NCI-H748 (cell line): ENCODE data around the gene BAIAP2L1.

Experiments used
- DNase-seq: peaks from one replicate; lab custom pipeline; 2025; ENCODE audit not compliant: unreplicated experiment; lab: John Stamatoyannopoulos, UW

BAIAP2L1 gene

DNA sequence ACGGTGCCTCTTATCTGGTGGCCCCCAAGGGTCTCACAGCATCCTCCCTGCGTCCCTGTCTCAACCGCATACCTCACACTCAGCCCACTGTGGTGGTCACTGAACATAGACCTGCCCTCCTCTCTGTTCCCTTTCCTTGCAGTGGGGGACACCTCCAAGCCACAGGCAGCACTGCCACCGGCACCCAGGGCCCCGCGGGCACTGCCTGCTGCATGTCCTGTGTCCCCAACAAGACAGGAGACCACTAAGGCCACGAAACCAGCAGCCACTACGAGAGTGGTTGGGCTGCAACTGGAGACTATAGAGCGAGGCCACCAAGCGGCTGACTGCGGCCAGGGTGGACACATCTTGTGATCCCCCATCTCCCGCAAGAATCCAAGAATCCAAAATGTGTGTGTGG, 104.1 kb downstream of the BAIAP2L1 start:
- DNase-seq: no peak

DNA sequence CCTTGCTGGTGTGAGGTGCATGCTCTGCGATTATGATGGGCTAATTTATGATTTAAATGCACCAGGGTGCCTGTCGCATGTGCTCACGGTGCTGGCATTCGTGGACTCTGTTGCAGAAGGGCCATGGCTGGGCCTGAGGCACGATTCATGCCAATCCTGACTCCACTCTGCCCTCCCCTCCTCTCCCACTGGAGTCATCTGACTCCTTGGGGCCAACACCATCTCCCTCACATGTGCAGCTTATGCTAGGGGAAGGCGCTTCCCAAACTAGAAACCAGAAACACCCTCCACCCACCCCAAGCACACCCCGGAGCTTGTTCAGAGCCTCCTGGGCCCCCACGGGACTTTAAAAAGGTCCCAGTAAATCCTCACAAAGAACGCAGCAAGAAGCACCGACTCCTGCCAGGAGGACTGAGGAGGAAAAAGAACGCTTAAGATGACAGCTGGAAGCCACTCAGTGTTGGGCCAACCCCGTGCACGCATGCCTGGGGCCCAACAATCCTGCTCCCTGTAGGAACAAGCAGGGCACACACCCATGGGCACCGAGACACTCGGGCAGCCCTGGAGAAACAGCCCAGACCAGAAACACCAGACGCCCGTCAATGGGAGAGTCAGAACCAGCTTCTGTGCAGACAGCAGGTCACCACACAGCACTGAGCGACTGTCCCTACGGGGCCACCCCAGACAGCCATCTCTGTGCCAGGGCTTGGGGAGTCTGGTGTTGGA, 105.3 kb downstream of the BAIAP2L1 start:
- no peak for DNase-seq

DNA sequence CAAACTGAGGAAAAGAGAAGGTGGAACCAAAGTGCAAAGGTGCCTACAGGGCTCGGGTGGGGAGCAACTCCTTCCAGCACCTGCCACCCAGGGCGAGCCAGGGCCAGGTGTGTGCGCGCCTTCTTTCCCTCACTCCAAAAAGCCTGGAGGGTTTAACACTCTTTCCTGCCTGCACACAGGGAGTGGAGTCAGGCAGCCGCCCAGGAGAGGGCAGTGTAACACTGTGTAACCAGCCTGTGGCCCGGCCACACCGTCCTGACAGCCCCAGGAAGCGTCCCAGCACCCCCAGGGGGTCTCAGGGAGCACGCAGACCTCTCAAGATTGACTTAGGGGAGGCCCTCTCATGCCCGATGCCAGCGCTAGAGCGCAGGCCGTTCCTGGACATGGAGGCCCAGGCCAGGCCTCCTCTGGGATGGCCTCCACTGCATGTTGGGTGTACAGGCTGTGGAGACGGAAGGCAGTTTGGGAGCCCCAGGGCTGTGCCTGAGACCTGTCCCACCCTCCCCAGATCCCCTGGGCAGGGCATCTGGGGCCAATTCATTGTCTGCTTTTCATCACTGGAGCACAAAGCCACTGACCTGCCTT, 106.0 kb downstream of the BAIAP2L1 start:
- peak; percentile 70 for DNase-seq

DNA sequence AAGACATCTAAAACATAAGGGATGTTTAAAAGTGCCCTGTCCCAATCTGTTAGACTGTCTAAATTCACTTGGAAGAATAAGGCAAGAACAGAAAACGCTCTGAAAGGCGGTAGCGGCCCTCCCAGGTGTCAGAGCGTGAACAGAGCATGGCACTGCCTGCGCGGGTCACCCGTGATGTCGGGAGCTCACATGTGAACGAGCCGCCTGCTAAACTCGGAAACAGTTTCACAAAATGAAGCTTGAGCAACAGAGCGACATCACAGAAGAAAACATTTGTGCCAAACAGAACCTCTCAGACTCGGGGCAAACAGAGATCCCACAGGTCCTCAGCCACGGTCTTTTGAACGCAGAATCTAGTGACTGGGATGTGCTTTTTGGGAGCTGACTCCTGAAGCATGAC, 106.6 kb downstream of the BAIAP2L1 start:
- DNase-seq: no peak

DNA sequence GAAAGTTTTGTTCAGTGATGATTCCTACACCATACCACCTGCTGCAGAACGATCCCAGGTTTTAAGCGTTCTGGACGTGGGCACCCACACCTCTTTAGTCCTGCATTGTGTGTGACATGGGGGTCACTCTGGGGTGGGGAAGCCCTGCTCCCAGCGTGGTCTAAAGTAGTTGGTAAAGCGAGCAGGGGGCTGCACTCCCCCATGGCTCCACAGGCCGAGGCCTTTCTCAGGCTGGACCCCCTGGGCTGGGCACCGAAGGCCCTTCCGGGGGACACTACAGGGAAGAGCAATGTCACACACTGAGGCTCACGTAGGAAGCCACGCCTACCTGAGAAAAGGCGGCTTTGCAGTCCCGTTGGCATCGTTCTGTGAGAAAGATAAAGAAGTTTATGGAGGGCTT, 107.1 kb downstream of the BAIAP2L1 start:
- DNase-seq: no peak

DNA sequence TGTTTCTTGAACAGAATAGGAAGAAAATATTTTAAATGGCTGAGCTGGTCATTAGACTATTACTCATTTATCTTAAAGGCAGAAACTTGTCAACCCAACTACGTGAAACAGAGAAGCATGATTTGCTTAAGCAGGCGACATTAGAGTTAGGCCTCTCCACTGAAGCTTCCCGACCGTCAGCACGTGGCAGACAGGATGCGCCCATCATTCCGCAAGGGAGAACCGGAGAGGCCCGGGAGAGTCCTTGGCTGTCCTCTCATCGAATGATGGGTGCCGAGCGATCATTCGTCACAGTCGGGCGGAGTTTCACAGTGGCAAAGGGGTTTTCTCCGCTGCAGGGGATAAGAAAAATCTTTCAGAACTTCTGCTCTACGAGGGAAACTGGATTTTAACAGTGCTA, 107.6 kb downstream of the BAIAP2L1 start:
- no peak for DNase-seq

DNA sequence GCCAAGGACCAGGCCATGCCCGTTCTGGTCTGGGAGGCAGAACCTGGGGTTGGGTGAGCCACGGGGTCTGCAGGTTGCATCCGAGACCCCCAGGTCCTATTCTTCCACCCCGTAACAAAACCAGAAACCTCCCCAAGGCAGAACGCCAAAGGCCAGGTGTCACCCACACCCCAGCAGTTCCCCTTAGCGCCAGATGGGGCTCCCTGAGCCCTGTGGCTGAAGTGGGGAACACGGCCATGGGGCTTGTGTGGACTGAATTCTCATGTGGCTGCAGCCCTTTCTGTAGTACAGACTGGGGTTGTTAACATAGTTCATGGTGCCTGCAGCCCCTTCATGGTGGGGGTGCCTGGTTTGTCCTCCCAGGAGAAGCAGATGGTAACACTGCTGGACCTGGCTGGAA, 109.2 kb downstream of the BAIAP2L1 start:
- DNase-seq: no peak

DNA sequence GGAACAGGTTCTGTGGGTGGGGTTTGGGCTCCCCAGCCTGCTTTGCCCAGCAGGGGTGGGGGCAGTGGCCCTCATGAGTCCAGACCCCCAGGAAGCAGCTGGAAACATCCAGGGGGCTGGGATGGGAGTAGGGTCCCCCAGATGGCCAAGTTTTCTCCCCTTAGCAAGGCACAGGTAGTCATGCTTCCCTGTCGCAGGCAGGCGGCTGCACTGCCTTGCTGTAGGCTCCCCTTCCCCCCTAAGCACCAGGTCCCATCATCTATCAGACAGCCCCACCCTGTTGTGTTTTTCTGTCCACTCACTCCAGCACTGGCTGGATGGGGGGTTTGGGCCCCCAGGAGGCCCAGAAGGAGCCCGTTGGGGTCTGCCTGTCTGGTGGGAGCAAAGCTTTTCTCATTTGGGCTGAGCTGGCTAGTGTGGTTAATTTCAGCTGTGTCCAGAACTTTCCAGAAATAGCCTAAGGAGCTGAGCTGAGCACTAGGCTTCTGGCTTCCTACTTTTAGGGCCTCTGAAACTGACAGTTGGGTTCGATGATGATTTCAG, 111.5 kb downstream of the BAIAP2L1 start:
- DNase-seq: no peak

DNA sequence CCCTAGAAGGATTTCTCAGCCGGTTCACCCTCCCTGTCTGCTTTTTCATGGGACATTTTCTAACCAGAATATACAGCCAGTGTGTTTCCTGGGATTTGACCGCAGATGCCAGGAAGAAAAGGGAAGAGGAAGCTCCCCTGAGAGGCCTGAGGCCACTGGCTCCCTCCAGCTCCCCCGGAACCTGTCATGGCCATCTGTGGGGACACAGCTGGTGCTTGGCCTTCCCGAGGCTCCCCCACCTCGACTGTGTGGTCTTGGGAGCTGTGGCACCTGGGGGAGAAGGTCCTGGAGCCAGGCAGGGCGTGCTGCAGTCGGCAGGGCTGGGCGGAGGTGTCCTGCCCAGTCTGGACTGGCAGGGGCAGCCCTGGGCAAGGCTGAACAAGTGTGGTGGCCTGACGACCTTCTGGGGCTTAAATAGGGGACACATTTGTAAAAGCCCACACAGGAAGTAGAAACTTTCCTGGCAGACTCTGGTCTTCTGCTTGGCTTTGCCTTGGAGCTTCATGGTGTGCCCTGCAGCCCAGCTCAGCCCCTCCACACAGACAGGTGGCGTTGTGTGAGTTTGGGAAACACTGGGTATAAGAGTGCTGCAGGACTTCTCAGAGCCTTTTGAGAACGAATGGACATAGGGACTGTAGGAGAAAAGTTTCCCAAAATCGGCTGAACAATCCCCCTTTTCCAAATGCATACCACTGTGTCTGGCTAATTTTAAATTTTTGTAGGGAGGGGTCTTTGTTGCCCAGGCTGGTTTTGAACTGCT, 112.6 kb downstream of the BAIAP2L1 start:
- no peak for DNase-seq

DNA sequence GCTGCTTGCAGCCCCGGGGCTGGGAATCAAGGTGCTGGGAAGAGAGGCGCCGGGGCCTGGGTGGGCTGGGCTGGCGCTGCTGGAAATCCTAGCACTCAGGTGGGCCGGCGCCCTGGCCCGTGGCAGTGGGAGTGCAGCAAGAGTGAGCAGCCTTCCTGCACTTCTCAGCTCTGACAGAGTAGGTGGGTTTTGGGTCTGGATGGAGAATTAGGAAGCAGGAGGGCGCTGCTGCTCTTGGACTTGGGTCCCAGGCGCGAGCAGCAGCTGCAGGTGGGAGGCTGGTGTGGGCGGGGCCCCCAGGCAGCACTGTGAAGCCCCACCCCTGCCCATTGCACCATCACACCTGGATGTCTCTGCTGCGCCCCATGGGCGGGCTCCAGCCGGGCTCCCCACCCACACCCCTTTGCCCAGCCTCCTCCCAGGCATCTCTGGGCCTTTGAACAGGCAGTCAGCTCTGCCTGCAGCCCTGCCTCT, 113.4 kb downstream of the BAIAP2L1 start:
- DNase-seq: peak; percentile 82

DNA sequence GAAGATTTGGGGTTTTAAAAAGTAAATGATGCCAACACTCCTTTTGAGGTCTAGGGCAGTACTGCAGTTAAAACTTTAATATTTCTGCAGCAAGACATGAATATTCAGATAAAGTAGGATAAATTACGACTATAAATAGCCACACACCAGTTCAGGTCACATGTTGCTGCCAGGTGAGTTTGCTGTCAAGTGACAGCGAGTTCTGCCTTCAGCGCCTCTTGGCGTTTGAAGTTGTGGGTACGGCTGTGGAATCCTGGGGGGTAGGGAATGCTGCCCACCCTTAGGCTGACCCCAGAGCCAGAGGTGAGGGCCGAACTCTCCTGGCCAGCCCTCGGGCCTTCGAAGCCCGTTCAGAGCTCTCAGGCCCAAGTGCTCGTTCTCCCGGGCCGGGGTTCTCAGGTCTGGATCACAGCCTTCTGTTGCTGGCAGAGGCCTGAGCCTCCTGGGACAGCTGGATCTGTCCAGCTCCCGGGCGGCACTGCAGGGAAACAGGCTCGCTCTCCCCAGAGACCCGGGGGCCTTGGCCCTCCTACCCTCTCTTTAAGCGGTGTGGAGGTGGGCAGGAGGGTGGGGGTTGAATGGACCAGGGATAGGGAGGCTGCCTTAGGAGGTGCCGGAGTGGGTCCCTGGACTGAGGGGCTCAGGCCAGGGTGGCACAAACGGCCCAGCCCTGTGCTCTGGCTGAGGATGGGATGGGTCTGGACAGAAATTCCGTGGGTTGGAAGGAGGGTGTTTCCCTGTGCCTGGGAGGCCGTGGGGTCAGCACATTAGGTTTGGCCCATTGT, 114.0 kb downstream of the BAIAP2L1 start:
- no peak for DNase-seq

DNA sequence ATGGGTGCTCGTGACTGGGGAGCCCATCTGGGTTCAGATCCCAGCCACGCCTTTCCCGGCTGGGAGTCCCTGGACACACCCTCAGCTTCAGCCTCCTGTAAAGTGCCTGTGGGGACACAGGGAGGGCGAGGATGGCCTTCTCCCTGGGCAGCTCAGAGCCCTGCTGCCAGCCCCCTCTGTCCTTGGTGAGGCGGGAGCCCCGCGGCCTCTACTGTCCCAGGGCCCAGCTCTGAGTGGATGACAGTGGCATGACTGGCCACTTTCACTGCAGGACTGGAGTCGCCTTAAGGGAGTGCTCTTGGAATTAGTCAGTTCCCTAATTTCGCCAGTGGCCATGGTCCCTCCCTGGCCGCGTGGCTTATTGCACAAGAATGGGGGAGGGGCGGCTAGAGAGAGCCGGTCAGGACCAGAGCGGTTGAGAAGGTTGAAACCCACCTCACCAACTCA, 114.8 kb downstream of the BAIAP2L1 start:
- no peak for DNase-seq

DNA sequence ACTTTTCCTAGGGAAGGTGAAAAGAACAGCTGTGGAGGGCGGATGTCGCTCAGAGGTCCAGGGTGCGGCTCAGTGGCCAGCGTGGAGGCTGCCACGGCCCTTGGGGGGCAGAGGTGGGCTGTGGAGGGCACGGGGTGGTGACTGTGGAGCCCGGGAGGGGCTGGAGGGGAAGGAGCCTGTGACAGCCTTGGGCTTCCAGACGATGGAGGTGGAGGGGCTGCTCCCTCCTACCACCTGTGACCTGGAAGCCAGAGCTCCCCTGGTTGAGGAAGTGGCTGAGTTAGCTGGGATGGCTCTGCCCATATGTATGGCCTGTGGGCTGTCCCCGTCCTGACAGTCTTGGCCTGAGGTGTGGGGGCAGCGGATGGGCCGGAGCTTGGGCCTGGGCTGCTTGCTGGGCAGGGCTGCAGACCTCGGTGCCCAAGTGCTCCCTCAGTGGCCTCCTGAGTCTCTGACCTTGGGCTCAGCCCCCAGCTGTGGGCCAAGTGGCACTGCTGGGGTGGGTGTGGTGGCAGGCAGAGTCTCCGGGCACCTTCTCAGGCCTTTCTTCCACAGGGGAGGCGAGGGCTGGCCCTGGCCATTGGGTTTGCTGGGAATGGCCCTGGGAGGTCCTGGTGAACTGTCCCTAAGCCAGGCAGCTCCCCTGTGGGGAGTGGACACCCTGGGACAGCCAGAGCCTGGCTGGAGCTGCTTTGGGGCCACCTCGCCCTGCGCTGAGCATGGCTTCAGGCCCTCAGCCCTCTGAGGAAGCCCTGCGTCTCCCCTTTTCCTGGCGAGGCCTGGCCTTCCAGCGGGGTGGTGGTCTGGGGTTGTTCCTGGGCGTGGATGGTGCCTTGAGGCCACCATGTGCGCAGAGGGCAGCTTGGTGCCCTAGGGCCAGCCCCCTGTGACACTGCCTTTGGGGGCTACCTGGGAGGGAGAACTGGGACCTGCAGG, 115.5 kb downstream of the BAIAP2L1 start:
- DNase-seq: no peak

DNA sequence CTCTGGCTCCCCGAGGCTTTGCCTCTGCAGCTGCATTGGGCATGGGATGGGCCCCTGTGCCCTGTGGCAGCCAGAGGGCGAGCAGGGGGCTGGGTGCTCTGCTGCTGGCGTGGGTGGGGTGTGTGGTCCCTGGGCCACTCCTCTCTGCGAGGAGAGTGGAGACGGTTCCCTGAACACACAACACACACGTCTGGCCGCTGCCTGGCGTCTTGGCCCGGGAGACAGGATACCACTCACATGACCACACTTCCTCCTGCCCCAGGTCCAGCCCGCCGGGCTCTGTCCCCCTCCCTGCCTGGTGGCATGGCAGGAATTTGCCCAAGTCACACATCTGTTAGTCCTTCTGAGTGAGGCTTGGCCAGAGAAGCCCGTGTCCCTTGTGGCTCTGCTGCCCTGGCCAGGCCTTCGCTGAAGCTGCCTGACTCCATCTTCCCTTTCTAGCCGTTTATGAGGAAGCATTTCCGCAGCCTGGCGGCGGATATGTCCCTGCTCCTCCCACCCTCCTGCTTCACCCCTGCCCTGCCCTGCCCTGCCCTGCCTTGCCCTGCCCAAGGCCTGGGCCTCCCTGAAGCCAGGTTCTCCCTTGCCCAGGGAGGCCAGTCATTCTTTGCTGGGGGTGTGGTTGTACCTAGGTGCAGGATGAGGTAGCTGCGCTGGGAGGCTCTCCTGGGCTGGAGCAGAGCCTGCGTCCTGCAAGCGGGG, 116.4 kb downstream of the BAIAP2L1 start:
- DNase-seq: no peak

DNA sequence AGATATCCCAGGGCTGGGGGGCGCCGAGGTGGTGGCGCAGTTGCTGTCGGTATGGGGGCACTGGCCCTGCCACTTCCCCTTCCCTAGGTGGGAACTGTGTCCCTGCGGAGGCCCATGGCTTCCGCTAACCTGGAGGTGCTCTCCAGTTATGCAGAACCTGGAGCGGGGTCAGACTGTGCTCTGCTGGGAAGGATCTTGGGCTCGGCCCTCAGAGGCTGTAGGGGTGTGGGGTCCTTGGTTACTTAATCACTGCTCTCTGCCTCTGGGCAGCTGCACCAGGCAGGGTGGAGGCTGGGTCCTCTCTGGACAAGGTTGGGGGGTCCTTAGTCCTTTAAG, 117.0 kb downstream of the BAIAP2L1 start:
- no peak for DNase-seq

DNA sequence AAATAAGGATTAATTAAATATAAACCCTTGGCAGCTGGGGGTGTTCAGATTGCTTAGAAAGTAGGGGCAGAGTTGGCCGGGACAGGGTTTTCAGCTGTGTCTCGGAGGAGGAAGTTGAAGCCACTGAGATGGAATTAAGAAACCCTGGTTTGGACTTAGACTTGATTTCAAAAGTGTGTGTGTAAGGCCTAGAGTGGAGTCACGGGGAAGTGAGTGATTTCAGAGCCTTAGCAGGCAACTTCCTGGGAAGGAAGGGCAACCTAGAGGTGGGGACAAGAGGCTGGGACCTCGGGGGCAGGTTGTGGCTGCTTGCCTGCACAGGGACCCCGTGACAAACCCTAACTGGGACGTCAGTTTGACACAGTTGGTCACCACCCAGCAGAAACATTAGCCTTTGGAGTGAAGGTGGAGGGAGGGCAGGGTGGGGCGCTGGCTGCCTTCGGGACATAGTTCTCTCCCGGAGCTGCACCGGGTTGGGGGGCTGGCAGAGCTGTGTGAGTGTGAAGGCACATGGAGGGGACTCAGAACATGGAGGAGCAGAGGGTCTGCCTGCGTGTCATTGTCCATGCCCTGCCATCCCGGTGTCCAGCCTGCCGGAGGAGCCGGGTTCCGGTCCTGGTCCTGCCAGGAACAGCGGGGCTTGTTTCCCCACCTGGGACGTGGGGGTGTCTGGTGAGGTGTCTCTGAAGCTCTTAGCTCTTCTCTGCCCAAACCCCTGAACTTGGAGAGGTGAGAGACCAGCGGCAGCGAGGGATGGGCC, 117.6 kb downstream of the BAIAP2L1 start:
- DNase-seq: no peak

DNA sequence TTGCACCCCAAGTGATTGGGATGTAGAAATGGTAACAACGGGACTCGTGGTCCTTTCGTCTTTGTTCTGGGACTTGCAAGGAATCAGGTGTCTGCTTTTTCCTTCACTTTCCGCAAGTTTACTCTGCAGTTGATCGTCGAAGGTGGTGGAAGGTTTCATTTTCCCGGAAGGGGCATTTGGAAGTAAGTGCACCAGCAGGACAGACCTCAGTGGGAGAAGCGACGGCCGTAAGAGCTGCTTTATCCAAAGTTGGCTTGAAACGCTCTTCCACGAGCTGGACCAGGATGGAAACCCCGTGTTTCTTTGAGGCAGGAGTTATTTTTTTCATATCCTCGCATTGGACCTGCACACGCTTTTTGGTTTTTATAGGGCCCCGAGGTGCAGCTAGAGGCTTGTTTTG, 118.2 kb downstream of the BAIAP2L1 start:
- DNase-seq: no peak

DNA sequence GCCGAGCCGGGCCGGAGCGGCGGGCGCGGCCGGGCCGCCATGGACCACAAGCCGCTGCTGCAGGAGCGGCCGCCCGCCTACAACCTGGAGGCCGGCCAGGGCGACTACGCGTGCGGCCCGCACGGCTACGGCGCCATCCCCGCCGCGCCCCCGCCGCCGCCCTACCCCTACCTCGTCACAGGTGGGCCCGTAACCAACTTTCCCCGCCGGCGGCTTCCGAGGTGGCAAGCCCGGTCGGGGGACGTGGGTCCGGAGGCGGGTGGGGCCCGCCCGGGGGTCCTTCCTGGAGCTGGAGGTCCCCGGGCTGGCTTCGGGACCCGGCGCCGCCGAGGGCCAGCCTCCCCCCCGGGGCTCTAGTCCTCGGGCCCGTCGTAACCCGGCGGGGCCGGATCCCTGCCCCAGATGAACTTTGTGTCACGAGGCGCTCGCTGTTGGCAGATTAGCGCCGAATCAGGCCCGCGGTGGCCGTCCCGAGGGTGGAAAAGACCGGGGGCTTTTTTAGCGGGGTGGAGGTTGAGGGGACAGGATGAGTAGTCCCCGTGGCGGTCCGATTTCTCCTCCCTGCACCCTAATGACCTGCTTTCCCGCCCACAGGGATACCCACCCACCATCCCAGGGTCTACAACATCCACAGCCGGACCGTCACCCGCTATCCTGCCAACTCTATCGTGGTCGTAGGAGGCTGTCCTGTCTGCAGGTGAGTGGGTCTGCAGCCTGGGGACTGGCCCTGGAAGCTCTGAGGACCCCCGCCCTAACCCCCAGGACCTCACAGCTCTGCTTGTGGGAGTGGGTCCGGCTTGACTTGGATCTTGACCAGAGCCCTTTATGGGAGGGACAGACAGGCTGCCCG, 118.9 kb downstream of the BAIAP2L1 start:
- DNase-seq: peak; percentile 52
